WTC11 (cell line): ENCODE data around the gene GRID2. TPM values are rescaled to one million over a fixed set of nuclear protein-coding genes. Genes with fewer than 3 reads are reported as not detected.

Source experiments
- ATAC-seq: fragments of 200-7000 bp; cut with Tn5 transposase; 2 replicates; pipeline ENCODE4 v1.10.0; 2021; ENCODE audit warnings: mild to moderate bottlenecking, moderate library complexity
- CTCF ChIA-PET: fragments of 300-600 bp; sonication (Branson Sonifier 250); formaldehyde crosslinking; loops from one replicate; lab custom pipeline; 2021; ENCODE audit warnings: antibody characterized with exemption; lab: Charles Lee
- POLR2A ChIA-PET: fragments of 350-600 bp; sonication (Branson Sonifier 250); formaldehyde crosslinking; loops from one replicate; lab custom pipeline; 2021; ENCODE audit warnings: antibody characterized with exemption; lab: Charles Lee
- DNase-seq: peaks from one replicate; pipeline ENCODE4 v3.0.0; 2021; ENCODE audit warnings: low spot score
- H3K27ac Mint-ChIP-seq: 2 replicates; pipeline ENCODE4 v1.8.0; 2021; ENCODE audit warnings: mixed read lengths
- H3K27me3 Mint-ChIP-seq: 2 replicates; pipeline ENCODE4 v1.8.0; 2021; ENCODE audit warnings: low read depth, mild to moderate bottlenecking, moderate library complexity, mixed read lengths
- H3K36me3 Mint-ChIP-seq: 2 replicates; pipeline ENCODE4 v1.8.0; 2021; ENCODE audit warnings: mixed read lengths
- H3K4me1 Mint-ChIP-seq: 2 replicates; pipeline ENCODE4 v1.8.0; 2022; ENCODE audit warnings: mixed read lengths
- H3K4me3 Mint-ChIP-seq: 2 replicates; pipeline ENCODE4 v1.8.0; 2021; ENCODE audit warnings: mild to moderate bottlenecking, moderate library complexity, mixed read lengths
- H3K9me3 Mint-ChIP-seq: 2 replicates; pipeline ENCODE4 v1.8.0; 2021; ENCODE audit warnings: mixed read lengths
- AFF4 ChIP-seq: sonication (generic); formaldehyde crosslinking; IDR thresholded peaks from 2 replicates; pipeline ENCODE4 v1.8.1; 2023; ENCODE audit warnings: mild to moderate bottlenecking, missing genetic modification reagents, borderline replicate concordance
- CREM ChIP-seq: sonication (generic); formaldehyde crosslinking; IDR thresholded peaks from 2 replicates; pipeline ENCODE4 v1.8.1; 2022; ENCODE audit warnings: mild to moderate bottlenecking, missing genetic modification reagents, moderate library complexity
- E2F1 ChIP-seq: sonication (generic); formaldehyde crosslinking; IDR thresholded peaks from 2 replicates; pipeline ENCODE4 v1.8.0; 2022; ENCODE audit warnings: mild to moderate bottlenecking, missing genetic modification reagents
- ELF4 ChIP-seq: sonication (generic); formaldehyde crosslinking; IDR thresholded peaks from 2 replicates; pipeline ENCODE4 v1.8.1; 2022; ENCODE audit warnings: low read depth, mild to moderate bottlenecking, moderate library complexity, missing genetic modification reagents
- ETV6 ChIP-seq: sonication (generic); formaldehyde crosslinking; IDR thresholded peaks from 2 replicates; pipeline ENCODE4 v1.8.1; 2022; ENCODE audit warnings: mild to moderate bottlenecking, missing genetic modification reagents
- FOXK1 ChIP-seq: sonication (generic); formaldehyde crosslinking; IDR thresholded peaks from 2 replicates; pipeline ENCODE4 v1.8.0; 2022; ENCODE audit warnings: mild to moderate bottlenecking, moderate library complexity, missing genetic modification reagents
- HMGA2 ChIP-seq: fragments of 250-450 bp; sonication (Bioruptor Pico); IDR thresholded peaks from 2 replicates; pipeline ENCODE4 v1.4.0; 2021; ENCODE audit warnings: mild to moderate bottlenecking, moderate library complexity
- HMGXB4 ChIP-seq: sonication (generic); formaldehyde crosslinking; IDR thresholded peaks from 2 replicates; pipeline ENCODE4 v1.8.1; 2023; ENCODE audit warnings: mild to moderate bottlenecking, moderate library complexity, missing genetic modification reagents
- MAX ChIP-seq: sonication (generic); formaldehyde crosslinking; IDR thresholded peaks from 2 replicates; pipeline ENCODE4 v1.8.0; 2022; ENCODE audit warnings: mild to moderate bottlenecking, missing genetic modification reagents
- PRDM15 ChIP-seq: sonication (generic); formaldehyde crosslinking; IDR thresholded peaks from 2 replicates; pipeline ENCODE4 v1.8.0; 2022; ENCODE audit warnings: missing genetic modification reagents
- RELA ChIP-seq: sonication (generic); formaldehyde crosslinking; IDR thresholded peaks from 2 replicates; pipeline ENCODE4 v1.8.1; 2022; ENCODE audit warnings: missing genetic modification reagents, mild to moderate bottlenecking, borderline replicate concordance
- SOX15 ChIP-seq: fragments of 250-450 bp; sonication (Bioruptor Pico); IDR thresholded peaks from 2 replicates; pipeline ENCODE4 v1.9.0; 2021; ENCODE audit warnings: mild to moderate bottlenecking
- ZBTB21 ChIP-seq: sonication (generic); formaldehyde crosslinking; IDR thresholded peaks from 2 replicates; pipeline ENCODE4 v1.8.1; 2023; ENCODE audit warnings: mild to moderate bottlenecking, missing genetic modification reagents, borderline replicate concordance
- ZNF138 ChIP-seq: sonication (generic); formaldehyde crosslinking; conservative IDR thresholded peaks from 2 replicates; pipeline ENCODE4 v1.8.1; 2022; ENCODE audit warnings: mild to moderate bottlenecking, moderate library complexity, missing genetic modification reagents
- ZNF232 ChIP-seq: sonication (generic); formaldehyde crosslinking; IDR thresholded peaks from 2 replicates; pipeline ENCODE4 v1.8.0; 2022; ENCODE audit warnings: mild to moderate bottlenecking, missing genetic modification reagents
- ZNF263 ChIP-seq: sonication (generic); formaldehyde crosslinking; IDR thresholded peaks from 2 replicates; pipeline ENCODE4 v1.8.1; 2022; ENCODE audit warnings: low read depth, mild to moderate bottlenecking, moderate library complexity, missing genetic modification reagents
- ZNF423 ChIP-seq: fragments of 250-450 bp; sonication (Bioruptor Pico); IDR thresholded peaks from 2 replicates; pipeline ENCODE4 v2.1.2; 2022; ENCODE audit warnings: mild to moderate bottlenecking, moderate library complexity
- total RNA-seq: library from RNA; stranded (reverse); gene quantifications from 3 replicates; pipeline ENCODE4 v1.2.3, GENCODE V29; 2021

Gene GRID2
- total RNA-seq, 1 experiment from 2014 or later = 26.8 TPM

- TF ChIP-seq AFF4 (CRISPR knock-in tag) (no peak), E2F1 (CRISPR knock-in tag) (no peak), ZNF263 (no peak), ETV6 (CRISPR knock-in tag) (no peak), MAX (CRISPR knock-in tag) (no peak)
- TF ChIP-seq, all 79 proteins: peak for 0
These were observed 918.0 kb downstream of the GRID2 start (continued) for GRCh38 chr4:93221771-93222170.

- H3K4me3 Mint-ChIP-seq = no peak overlapping the region
- no peak for TF ChIP-seq ZBTB21 (CRISPR knock-in tag)
- no peak for TF ChIP-seq SOX15 (CRISPR knock-in tag)
- TF ChIP-seq ZNF138 (CRISPR knock-in tag) = no peak
- TF ChIP-seq, all 79 proteins: peak for 0
- CTCF ChIA-PET = no interaction called here
- ATAC-seq = no peak
- no peak overlapping the region for H3K27ac Mint-ChIP-seq
- no peak for DNase-seq
- peaks cover 7% of the 10 kb centered on the region for H3K4me1 Mint-ChIP-seq
- H3K36me3 Mint-ChIP-seq = peaks cover 24% of the 10 kb centered on the region
- POLR2A ChIA-PET = no interaction called here
- H3K9me3 Mint-ChIP-seq = peaks cover 8% of the 10 kb centered on the region
- no peaks in the 10 kb centered on the region for H3K27me3 Mint-ChIP-seq
These were observed 924.3 kb downstream of the GRID2 start for GRCh38 chr4:93228021-93228420.

- DNase-seq (no peak), ATAC-seq (no peak)
- Mint-ChIP-seq H3K27me3 (no peaks in the 10 kb centered on the region), H3K9me3 (no peaks in the 10 kb centered on the region), H3K36me3 (no peaks in the 10 kb centered on the region), H3K27ac (no peak overlapping the region), H3K4me1 (peaks cover 20% of the 10 kb centered on the region), H3K4me3 (no peak overlapping the region)
- POLR2A ChIA-PET = no interaction called here
- CTCF ChIA-PET = no interaction called here
- no peak for TF ChIP-seq HMGA2
- TF ChIP-seq E2F1 (CRISPR knock-in tag) = no peak
- no peak for TF ChIP-seq ZNF263
- no peak for TF ChIP-seq CREM (CRISPR knock-in tag)
- TF ChIP-seq PRDM15 (CRISPR knock-in tag) = no peak
- no peak for TF ChIP-seq FOXK1 (CRISPR knock-in tag)
- no peak for TF ChIP-seq HMGXB4 (CRISPR knock-in tag)
- no peak for TF ChIP-seq ZNF423 (CRISPR knock-in tag)
- TF ChIP-seq RELA = no peak
- TF ChIP-seq ZNF232 = no peak
- no peak for TF ChIP-seq SOX15 (CRISPR knock-in tag)
- no peak for TF ChIP-seq ELF4 (CRISPR knock-in tag)
- TF ChIP-seq ZBTB21 (CRISPR knock-in tag) = no peak
These were observed 929.1 kb downstream of the GRID2 start for GRCh38 chr4:93232883-93233282.
